GM23248 (cell line): ENCODE data around the gene ZCCHC24. TPM values are rescaled to one million over a fixed set of nuclear protein-coding genes. Genes with fewer than 3 reads are reported as not detected.
A peak's percentile ranks its signal among the peaks of the same experiment; 100 is the strongest.

ENCODE experiments used
- DNase-seq: peaks from one replicate; pipeline ENCODE4 v3.0.0-alpha.2; 2015
- H2AFZ ChIP-seq: fragments of 200-600 bp; sonication (generic); 2 replicates; pipeline ENCODE4 v1.6.1; 2016; ENCODE audit warnings: antibody characterized with exemption
- H3F3A ChIP-seq: fragments of 200-600 bp; sonication (generic); 2 replicates; pipeline ENCODE4 v1.6.1; 2016; ENCODE audit warnings: mild to moderate bottlenecking, antibody characterized with exemption, mixed run types; ENCODE audit not compliant: insufficient read depth
- H3K27ac ChIP-seq: fragments of 200-600 bp; sonication (generic); 2 replicates; pipeline ENCODE4 v1.5.1; 2016; ENCODE audit warnings: mild to moderate bottlenecking
- H3K27me3 ChIP-seq: fragments of 200-600 bp; sonication (generic); replicated peaks from 2 replicates; pipeline ENCODE4 v1.6.1; 2016; ENCODE audit warnings: mild to moderate bottlenecking; ENCODE audit not compliant: insufficient read depth
- H3K36me3 ChIP-seq: fragments of 200-600 bp; sonication (generic); 2 replicates; pipeline ENCODE4 v1.6.1; 2016; ENCODE audit warnings: low read depth, mild to moderate bottlenecking
- H3K4me1 ChIP-seq: fragments of 200-600 bp; sonication (generic); 2 replicates; pipeline ENCODE4 v1.6.1; 2016; ENCODE audit warnings: mild to moderate bottlenecking; ENCODE audit not compliant: insufficient read depth
- H3K4me2 ChIP-seq: fragments of 200-600 bp; sonication (generic); one replicate; pipeline ENCODE4 v1.6.1; 2016; ENCODE audit warnings: mild to moderate bottlenecking; ENCODE audit not compliant: unreplicated experiment
- H3K4me3 ChIP-seq: fragments of 200-600 bp; sonication (generic); 2 replicates; pipeline ENCODE4 v1.5.1; 2016; ENCODE audit warnings: mild to moderate bottlenecking
- H3K79me2 ChIP-seq: fragments of 200-600 bp; sonication (generic); 2 replicates; pipeline ENCODE4 v1.6.1; 2016; ENCODE audit warnings: mild to moderate bottlenecking; ENCODE audit not compliant: insufficient read depth
- H3K9ac ChIP-seq: fragments of 200-600 bp; sonication (generic); 2 replicates; pipeline ENCODE4 v1.6.1; 2016; ENCODE audit warnings: mild to moderate bottlenecking
- H3K9me2 ChIP-seq: fragments of 200-600 bp; sonication (generic); 2 replicates; pipeline ENCODE4 v1.6.1; 2016; ENCODE audit warnings: mixed run types, mild to moderate bottlenecking, moderate library complexity; ENCODE audit not compliant: insufficient read depth
- H3K9me3 ChIP-seq: fragments of 200-600 bp; sonication (generic); one replicate; pipeline ENCODE4 v1.6.1; 2017; ENCODE audit warnings: low read depth
- H4K20me1 ChIP-seq: fragments of 200-600 bp; sonication (generic); 2 replicates; pipeline ENCODE4 v1.6.0; 2016; ENCODE audit not compliant: insufficient read depth
- EZH2 ChIP-seq: fragments of 200-600 bp; sonication (generic); IDR thresholded peaks from 2 replicates; pipeline ENCODE4 v1.6.1; 2018; ENCODE audit warnings: antibody characterized with exemption, mild to moderate bottlenecking; ENCODE audit not compliant: insufficient read depth, poor library complexity, severe bottlenecking
- EZH2phosphoT487 ChIP-seq: fragments of 200-600 bp; sonication (generic); IDR thresholded peaks from 2 replicates; pipeline ENCODE4 v1.6.1; 2018; ENCODE audit warnings: antibody characterized with exemption, moderate library complexity, mild to moderate bottlenecking, low read depth; ENCODE audit not compliant: insufficient read depth
- WGBS, 2 experiments: methylation state at CpG; one replicate each; pipeline ENCODE4 v1.1.6; 2015 to 2017; ENCODE audit warnings: low lambda C conversion rate in 2 of 2, low coverage in 1 of 2; ENCODE audit errors: missing lambda C conversion rate in 2 of 2; 5-methylcytosine and 5-hydroxymethylcytosine counted together
- in situ Hi-C: fragments of 300-500 bp; cut with MboI; formaldehyde crosslinking; loops from 2 replicates; pipeline ENCODE4 v1.15.0; 2020
- polyA plus RNA-seq: library from polyadenylated mRNA; unstranded; fragments of >200 nt; fragmentation: Nextera tagmentation; extraction: Ambion mirVana; gene quantifications from 2 replicates; pipeline ENCODE4 v1.2.1, GENCODE V29; 2016
- total RNA-seq: library from RNA; depleted of rRNA; stranded (reverse); fragments of >200 nt; shearing (Covaris generic); gene quantifications from 2 replicates; pipeline ENCODE4 v1.2.3, GENCODE V29; 2014

Gene ZCCHC24
- total and polyA plus RNA-seq, 2 experiments from 2014 or later = 29.3 to 30.3 TPM

- Histone ChIP-seq H3K9me3 (no peaks in the 10 kb centered on the region), H3K27me3 (no peaks in the 10 kb centered on the region), H3K36me3 (no peaks in the 10 kb centered on the region), H3K27ac (no peak overlapping the region), H3K9me2 (no peaks in the 10 kb centered on the region), H3F3A (peaks cover 11% of the 10 kb centered on the region; the same call in 1 of the 2 replicates), H3K79me2 (no peaks in the 10 kb centered on the region), H3K9ac (0 out of 2 replicates have a peak overlapping the region, but pooled peaks have one; percentile 3), H2AFZ (no peak overlapping the region), H3K4me1 (peaks cover 22% of the 10 kb centered on the region), H4K20me1 (no peaks in the 10 kb centered on the region), H3K4me2 (no peak overlapping the region), H3K4me3 (no peak overlapping the region)
- 84 to 90% methylated on average over 10 to 11 of the region's 11 CpGs for WGBS, 2 experiments
- TF ChIP-seq EZH2 = no peak
- TF ChIP-seq EZH2phosphoT487 = no peak
- DNase-seq = no peak
- in situ Hi-C loops = no loop called here
These were observed 69.3 kb downstream of the ZCCHC24 start for GRCh38 chr10:79376078-79376628.

DNA sequence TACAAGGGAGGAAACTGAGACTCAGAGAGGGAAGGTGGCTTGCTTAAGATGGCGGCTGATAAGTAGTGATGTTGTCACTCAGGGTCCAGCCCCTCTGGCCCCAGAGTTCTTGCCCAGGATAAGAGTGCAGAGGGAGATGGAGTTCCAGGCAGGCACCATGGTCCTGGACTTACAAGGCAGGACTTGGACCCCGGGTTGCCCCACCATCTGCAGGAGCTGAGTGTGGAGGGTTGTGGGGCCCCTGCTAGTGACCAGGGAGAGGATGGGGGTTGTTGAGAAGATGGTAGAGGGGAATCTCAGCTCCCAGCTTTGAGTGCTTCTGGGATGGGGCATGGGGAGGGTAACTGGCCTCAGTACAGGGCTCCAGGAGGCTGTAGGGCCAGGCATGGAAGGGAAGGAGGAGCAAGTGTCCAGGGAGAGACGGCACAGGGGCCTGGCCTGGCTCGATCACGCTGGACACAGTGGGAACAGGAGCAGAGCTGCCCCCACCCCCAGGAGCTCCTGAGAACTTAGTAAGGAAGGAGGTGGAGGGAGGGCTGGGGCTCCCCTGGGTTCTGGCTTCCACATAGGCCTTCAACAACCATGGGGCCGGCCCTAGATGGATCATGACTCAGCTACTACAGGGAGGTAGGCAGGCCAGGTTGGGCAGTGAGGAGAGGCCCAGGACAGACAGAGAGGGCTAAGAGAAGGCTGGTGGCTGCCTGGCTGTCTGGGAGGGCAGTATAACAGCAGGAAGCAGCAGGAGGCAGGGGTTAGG, 69.9 kb downstream of the ZCCHC24 start:
- TF ChIP-seq EZH2phosphoT487 (no peak), EZH2 (no peak)

GRCh38 chr10:79374312-79375191, 70.9 kb downstream of the ZCCHC24 start:
- Histone ChIP-seq H3K9me3 (no peaks in the 10 kb centered on the region), H2AFZ (peak overlapping the region; percentile 63), H3K36me3 (no peaks in the 10 kb centered on the region), H3F3A (peaks cover 11% of the 10 kb centered on the region; the same call in 1 of the 2 replicates), H3K9me2 (no peaks in the 10 kb centered on the region), H3K27ac (no peak overlapping the region), H3K4me2 (no peak overlapping the region), H3K27me3 (no peaks in the 10 kb centered on the region), H3K4me1 (peaks cover 6% of the 10 kb centered on the region; the same call in 1 of the 2 replicates), H3K79me2 (no peaks in the 10 kb centered on the region), H3K4me3 (no peak overlapping the region), H3K9ac (no peak overlapping the region), H4K20me1 (no peaks in the 10 kb centered on the region)
- no peak for TF ChIP-seq EZH2
- TF ChIP-seq EZH2phosphoT487 = no peak
- in situ Hi-C loops = no loop called here
- WGBS, 2 experiments = 0 to 2% methylated on average over 7 of the region's 7 CpGs
- peak; percentile 82 for DNase-seq

More for the DNA sequence above, 69.9 kb downstream of the ZCCHC24 start:
- Histone ChIP-seq H3K9ac (0 out of 2 replicates have a peak overlapping the region, but pooled peaks have one; percentile 3), H3F3A (peaks cover 11% of the 10 kb centered on the region; the same call in 1 of the 2 replicates), H3K4me3 (no peak overlapping the region), H3K27me3 (no peaks in the 10 kb centered on the region), H3K36me3 (no peaks in the 10 kb centered on the region), H4K20me1 (no peaks in the 10 kb centered on the region), H2AFZ (peak overlapping the region; percentile 63; the same call in 1 of the 2 replicates), H3K9me2 (no peaks in the 10 kb centered on the region), H3K79me2 (no peaks in the 10 kb centered on the region), H3K4me1 (peaks cover 16% of the 10 kb centered on the region), H3K4me2 (no peak overlapping the region), H3K27ac (no peak overlapping the region), H3K9me3 (no peaks in the 10 kb centered on the region)
- DNase-seq = peak; percentile 67
- in situ Hi-C loops = no loop called here
- 81 to 86% methylated on average over 5 to 6 of the region's 6 CpGs for WGBS, 2 experiments

DNA sequence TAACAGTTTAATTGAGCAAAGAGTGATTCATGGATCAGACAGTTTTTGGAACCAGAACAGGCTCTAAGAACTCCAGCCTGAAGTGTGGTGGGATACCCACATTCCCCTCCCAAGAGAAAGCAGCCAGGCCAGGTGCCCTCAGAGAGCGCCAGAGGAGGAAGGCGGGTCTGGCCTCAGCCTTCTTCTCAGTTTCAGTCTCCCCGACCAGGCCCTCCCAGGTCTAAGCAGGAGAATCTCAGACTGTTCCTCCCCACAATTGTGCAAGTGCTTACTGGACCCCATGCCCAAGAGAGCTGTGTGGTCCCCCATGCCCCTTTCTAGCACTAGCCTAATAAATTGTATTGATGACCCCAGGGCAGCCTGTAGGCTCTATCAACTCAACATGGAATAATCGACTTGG, 72.6 kb downstream of the ZCCHC24 start:
- in situ Hi-C loops = no loop called here
- Histone ChIP-seq H3K4me3 (no peak overlapping the region), H3K9me2 (no peaks in the 10 kb centered on the region), H3K4me2 (no peak overlapping the region), H3K27me3 (no peaks in the 10 kb centered on the region), H3F3A (peaks cover 20% of the 10 kb centered on the region), H4K20me1 (no peaks in the 10 kb centered on the region), H3K4me1 (peaks cover 3% of the 10 kb centered on the region; the same call in 1 of the 2 replicates), H3K9me3 (no peaks in the 10 kb centered on the region), H3K27ac (no peak overlapping the region), H3K36me3 (no peaks in the 10 kb centered on the region), H3K79me2 (no peaks in the 10 kb centered on the region), H2AFZ (no peak overlapping the region), H3K9ac (no peak overlapping the region)
- WGBS, 2 experiments = 87 to 91% methylated on average over 4 of the region's 4 CpGs
- no peak for DNase-seq
- no peak for TF ChIP-seq EZH2
- TF ChIP-seq EZH2phosphoT487 = no peak
